AG10803 (cell line): ENCODE results near the gene IZUMO4.

Experiments
- DNase-seq: peaks from one replicate; pipeline ENCODE4 v3.0.0; 2010; ENCODE audit warnings: low read depth
- H3K4me3 ChIP-seq: 2 replicates; pipeline ENCODE4 v1.5.1; 2011; ENCODE audit warnings: mild to moderate bottlenecking, low read length, control low read depth
- CTCF ChIP-seq: conservative IDR thresholded peaks from 2 replicates; pipeline ENCODE4 v1.5.1; 2011; ENCODE audit warnings: mild to moderate bottlenecking, low read length, control low read depth, inconsistent platforms

IZUMO4 gene

GRCh38 chr19:2114218-2114617 is 17.5 kb downstream of the IZUMO4 start:
- no peak overlapping the region for H3K4me3 ChIP-seq
- TF ChIP-seq CTCF = no peak
- no peak for DNase-seq

GRCh38 chr19:2114821-2115220 is 18.1 kb downstream of the IZUMO4 start:
- DNase-seq = no peak
- no peak overlapping the region for H3K4me3 ChIP-seq
- TF ChIP-seq CTCF = no peak

- DNase-seq = no peak
- TF ChIP-seq CTCF = no peak
- H3K4me3 ChIP-seq = no peak overlapping the region
These were observed 18.6 kb downstream of the IZUMO4 start for GRCh38 chr19:2115324-2115723.

- H3K4me3 ChIP-seq = no peak overlapping the region
- TF ChIP-seq CTCF = no peak
- DNase-seq = no peak
These were observed 19.3 kb downstream of the IZUMO4 start for GRCh38 chr19:2115911-2116426.

- TF ChIP-seq CTCF = no peak
- no peak overlapping the region for H3K4me3 ChIP-seq
- no peak for DNase-seq
These were observed 19.8 kb downstream of the IZUMO4 start for GRCh38 chr19:2116507-2116906.

- TF ChIP-seq CTCF = no peak
These were observed 20.7 kb downstream of the IZUMO4 start for GRCh38 chr19:2117215-2117960.

GRCh38 chr19:2118438-2118837 is 21.7 kb downstream of the IZUMO4 start:
- no peak for DNase-seq
- TF ChIP-seq CTCF = no peak
- no peak overlapping the region for H3K4me3 ChIP-seq

More at GRCh38 chr19:2117215-2117960, 20.7 kb downstream of the IZUMO4 start:
- DNase-seq = no peak
- no peak overlapping the region for H3K4me3 ChIP-seq
